Camera-type eye (tissue), 1 donor: ENCODE results near the gene WASHC4. TPM values are rescaled to one million over a fixed set of nuclear protein-coding genes. Genes with fewer than 3 reads are reported as not detected.

Experiments
- total RNA-seq: library from RNA; depleted of rRNA; stranded (reverse); fragments of >200 nt; gene quantifications from one replicate; pipeline ENCODE4 v1.2.3, GENCODE V29; 2014

The WASHC4 gene, protein sequence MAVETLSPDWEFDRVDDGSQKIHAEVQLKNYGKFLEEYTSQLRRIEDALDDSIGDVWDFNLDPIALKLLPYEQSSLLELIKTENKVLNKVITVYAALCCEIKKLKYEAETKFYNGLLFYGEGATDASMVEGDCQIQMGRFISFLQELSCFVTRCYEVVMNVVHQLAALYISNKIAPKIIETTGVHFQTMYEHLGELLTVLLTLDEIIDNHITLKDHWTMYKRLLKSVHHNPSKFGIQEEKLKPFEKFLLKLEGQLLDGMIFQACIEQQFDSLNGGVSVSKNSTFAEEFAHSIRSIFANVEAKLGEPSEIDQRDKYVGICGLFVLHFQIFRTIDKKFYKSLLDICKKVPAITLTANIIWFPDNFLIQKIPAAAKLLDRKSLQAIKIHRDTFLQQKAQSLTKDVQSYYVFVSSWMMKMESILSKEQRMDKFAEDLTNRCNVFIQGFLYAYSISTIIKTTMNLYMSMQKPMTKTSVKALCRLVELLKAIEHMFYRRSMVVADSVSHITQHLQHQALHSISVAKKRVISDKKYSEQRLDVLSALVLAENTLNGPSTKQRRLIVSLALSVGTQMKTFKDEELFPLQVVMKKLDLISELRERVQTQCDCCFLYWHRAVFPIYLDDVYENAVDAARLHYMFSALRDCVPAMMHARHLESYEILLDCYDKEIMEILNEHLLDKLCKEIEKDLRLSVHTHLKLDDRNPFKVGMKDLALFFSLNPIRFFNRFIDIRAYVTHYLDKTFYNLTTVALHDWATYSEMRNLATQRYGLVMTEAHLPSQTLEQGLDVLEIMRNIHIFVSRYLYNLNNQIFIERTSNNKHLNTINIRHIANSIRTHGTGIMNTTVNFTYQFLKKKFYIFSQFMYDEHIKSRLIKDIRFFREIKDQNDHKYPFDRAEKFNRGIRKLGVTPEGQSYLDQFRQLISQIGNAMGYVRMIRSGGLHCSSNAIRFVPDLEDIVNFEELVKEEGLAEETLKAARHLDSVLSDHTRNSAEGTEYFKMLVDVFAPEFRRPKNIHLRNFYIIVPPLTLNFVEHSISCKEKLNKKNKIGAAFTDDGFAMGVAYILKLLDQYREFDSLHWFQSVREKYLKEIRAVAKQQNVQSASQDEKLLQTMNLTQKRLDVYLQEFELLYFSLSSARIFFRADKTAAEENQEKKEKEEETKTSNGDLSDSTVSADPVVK
- 115 TPM for total RNA-seq

DNA sequence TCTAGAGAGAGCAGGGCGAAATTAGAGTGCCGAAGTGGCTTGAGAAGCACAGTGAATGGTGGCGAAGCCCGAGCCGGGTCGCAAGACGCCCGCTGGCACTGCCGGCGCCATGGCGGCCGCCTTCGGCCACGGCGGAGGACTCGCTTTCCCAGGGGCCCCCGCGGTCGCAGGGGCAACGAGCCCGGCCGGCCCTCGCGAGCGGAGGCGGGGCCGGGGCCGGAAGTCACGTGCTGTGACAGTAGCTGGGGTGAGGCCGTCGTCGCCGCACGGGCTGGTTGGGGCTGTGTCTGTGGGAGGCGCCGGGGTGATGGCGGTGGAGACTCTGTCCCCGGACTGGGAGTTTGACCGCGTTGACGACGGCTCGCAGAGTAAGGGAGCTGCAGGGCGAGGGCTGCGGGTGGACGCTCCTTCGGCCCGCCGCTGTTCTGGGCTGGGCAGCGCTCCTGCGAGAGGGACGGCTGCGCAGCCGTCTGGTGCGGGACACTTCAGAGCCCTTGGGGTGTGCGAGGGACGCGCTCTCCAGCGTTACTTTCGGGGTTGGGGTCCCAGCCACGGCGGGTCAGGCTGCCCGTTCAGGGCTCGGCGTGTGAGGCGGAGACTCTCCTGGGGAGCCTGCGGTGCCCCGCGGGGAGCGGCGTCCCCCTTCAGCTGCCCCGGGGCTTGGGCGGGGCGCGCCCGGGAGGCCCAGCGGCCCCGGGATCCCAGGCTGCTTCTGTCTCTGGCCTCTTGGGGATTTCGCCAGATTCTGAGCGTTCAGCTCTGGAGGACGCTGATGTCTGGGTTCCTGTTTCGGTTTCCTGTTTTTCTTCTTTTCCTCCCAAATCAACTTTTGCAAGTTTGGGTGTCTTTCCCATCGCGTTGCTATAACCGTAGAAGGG lies at the start of gene WASHC4:
Gene WASHC4 (plus strand): TSS at position 238 of the 878 bp plus-strand sequence. CDS start 70 bp downstream, at position 308.

DNA sequence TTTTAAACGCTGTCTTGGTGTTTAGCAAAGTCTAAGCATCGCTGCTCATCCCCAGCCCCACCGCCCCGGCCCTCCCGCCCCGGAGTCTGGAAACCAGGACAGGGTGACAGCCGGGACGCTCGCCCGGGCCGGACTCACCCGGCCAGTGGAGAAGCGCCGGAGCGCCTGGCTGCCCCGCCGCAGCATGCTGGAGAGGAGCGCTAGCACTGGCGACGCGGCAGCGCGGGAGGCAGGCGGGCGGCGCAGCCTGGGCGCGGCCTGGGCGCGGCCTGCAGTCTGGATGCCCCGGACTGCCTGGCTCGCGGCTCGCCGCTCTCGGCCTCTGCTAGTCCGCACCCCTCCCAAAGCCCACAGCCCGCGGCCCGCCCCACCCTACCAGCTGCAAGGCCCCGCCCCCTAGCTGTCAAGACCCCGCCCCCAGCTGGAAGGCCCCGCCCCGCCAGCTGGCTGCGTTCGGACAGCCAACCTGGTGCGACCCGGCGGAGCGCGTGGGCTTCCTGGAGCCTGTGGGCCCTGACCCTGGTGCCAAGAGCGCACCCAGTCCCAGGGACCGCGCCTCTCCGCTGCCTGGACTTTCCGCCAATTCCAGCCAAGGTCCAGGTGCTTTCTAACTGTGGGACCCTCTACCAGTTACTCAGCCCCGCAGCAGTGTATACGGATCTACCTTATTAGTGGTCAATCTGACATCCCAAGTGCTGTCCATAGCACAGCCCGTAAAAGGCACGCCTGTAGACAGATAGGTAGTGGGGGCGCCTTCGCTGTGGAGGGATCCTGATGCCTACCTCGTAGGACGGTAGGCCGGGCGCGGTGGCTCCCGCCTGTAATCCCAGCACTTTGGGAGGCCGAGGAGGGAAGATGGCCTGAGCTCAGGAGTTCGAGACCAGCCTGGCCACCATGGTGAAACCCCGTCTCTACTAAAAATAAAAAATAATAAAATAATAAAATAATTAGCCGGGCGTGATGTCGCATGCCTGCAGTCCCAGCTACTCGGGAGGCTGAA lies 23.0 kb upstream of the WASHC4 start, which contains the start of gene ALDH1L2:
Gene ALDH1L2 (minus strand): TSS at position 208 of the 1,000 bp plus-strand sequence. CDS start 22 bp downstream, at position 186.

Other genes starting within 250 kb of the WASHC4 start
- gene SLC41A2, start 149.4 kb upstream of the WASHC4 start, total RNA-seq: 71.6 TPM
- gene NOPCHAP1, start 121.4 kb upstream of the WASHC4 start, total RNA-seq: 12.9 TPM
- gene ALDH1L2, start 23.3 kb upstream of the WASHC4 start, total RNA-seq: 23.9 TPM
- 83.8 TPM for gene APPL2, start 128.4 kb downstream of the WASHC4 start, total RNA-seq
- 18.7 TPM for gene C12orf75, start 223.0 kb downstream of the WASHC4 start, total RNA-seq